SK-N-SH (cell line): Measurements from ENCODE around the gene TRIL.

ENCODE experiments used
- CHD2 ChIP-seq: fragments of 150-350 bp; IDR thresholded peaks from 2 replicates; pipeline ENCODE4 v1.6.1; 2018; ENCODE audit warnings: low read length; ENCODE audit not compliant: partially characterized antibody
- CTCF ChIP-seq: fragments of 200-600 bp; sonication (generic); IDR thresholded peaks from 2 replicates; pipeline ENCODE4 v1.6.1; 2017; ENCODE audit warnings: antibody characterized with exemption, mild to moderate bottlenecking, moderate library complexity
- EP300 ChIP-seq, 2 experiments: IDR thresholded peaks; 2 replicates each; pipeline versions ENCODE4 v1.4.0 to v1.6.1; 2012; ENCODE audit warnings: borderline replicate concordance in 1 of 2, low read depth in 1 of 2, low read length in 1 of 2
- JUND ChIP-seq: IDR thresholded peaks from 2 replicates; pipeline ENCODE4 v1.4.0; 2012
- NFIC ChIP-seq: IDR thresholded peaks from 2 replicates; pipeline ENCODE4 v1.4.0; 2012; ENCODE audit warnings: borderline replicate concordance
- RAD21 ChIP-seq: IDR thresholded peaks from 2 replicates; pipeline ENCODE4 v1.6.1; 2012; ENCODE audit warnings: mild to moderate bottlenecking, low read length
- RFX5 ChIP-seq: IDR thresholded peaks from 2 replicates; pipeline ENCODE4 v1.6.1; 2012; ENCODE audit warnings: mild to moderate bottlenecking, improper control_type of control experiment, low read length
- TAF1 ChIP-seq: IDR thresholded peaks from 2 replicates; pipeline ENCODE4 v1.6.1; 2012; ENCODE audit warnings: low read depth, mild to moderate bottlenecking, low read length, moderate library complexity, borderline replicate concordance
- YY1 ChIP-seq: IDR thresholded peaks from 2 replicates; pipeline ENCODE4 v1.4.0; 2012; ENCODE audit warnings: low read depth, mild to moderate bottlenecking
- ZBTB33 ChIP-seq: IDR thresholded peaks from 2 replicates; pipeline ENCODE4 v1.4.0; 2012; ENCODE audit warnings: low read depth, borderline replicate concordance
- TF ChIP-seq, protein P1 (sequence below): fragments of 150-350 bp; IDR thresholded peaks from 2 replicates; pipeline ENCODE4 v1.6.1; 2017; ENCODE audit warnings: antibody characterized with exemption, low read length, low read depth, borderline replicate concordance
- TF ChIP-seq, protein P2 (sequence below): IDR thresholded peaks from 2 replicates; pipeline ENCODE4 v1.6.1; 2012; ENCODE audit warnings: mild to moderate bottlenecking, low read depth, low read length, moderate library complexity

DNA sequence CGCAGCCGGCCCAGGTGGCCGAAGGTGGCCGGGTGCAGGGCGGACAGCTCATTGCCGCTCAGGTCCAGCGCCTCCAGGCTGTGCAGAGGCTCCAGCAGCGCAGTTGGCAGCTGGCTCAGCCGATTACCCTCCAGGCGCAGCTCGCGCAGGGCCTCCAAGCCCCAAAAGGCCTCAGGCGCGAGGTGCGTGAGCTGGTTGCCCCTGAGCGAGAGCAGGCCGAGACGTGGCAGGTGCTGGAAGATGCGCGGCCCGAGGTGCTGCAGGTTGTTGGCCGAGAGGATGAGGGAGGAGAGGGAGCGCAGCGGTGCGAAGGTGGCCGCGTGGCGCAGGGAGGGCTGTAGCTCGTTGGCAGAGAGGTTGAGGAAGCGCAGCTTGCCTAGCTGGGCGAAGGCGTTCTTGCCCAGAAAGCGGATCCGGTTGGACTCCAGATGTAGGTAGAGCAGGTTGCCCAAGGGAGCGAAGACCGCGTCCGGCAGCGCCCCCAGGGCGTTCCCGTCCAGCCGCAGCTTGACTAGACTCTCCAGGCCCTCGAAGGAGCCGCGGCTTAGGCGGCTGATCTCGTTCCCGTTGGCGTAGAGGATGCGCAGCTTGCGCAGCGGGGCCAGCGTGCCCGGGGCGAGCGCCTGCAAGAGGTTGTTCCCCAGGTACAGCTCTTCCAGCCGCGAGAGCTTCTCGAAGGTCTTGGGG is 923 bp downstream of the TRIL start:
- TF ChIP-seq RAD21 (no peak), CTCF (no peak), CHD2 (no peak), JUND (no peak), ZBTB33 (no peak), TAF1 (no peak), RFX5 (no peak), YY1 (no peak), EP300 (IDR thresholded peaks at IDR 0.05; ENCODE audit: borderline replicate concordance in 1 of 2, low read depth in 1 of 2, low read length in 1 of 2) (no peak), NFIC (no peak)
- TF ChIP-seq, protein P1, sequence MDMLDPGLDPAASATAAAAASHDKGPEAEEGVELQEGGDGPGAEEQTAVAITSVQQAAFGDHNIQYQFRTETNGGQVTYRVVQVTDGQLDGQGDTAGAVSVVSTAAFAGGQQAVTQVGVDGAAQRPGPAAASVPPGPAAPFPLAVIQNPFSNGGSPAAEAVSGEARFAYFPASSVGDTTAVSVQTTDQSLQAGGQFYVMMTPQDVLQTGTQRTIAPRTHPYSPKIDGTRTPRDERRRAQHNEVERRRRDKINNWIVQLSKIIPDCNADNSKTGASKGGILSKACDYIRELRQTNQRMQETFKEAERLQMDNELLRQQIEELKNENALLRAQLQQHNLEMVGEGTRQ: no peak
- TF ChIP-seq, protein P2, sequence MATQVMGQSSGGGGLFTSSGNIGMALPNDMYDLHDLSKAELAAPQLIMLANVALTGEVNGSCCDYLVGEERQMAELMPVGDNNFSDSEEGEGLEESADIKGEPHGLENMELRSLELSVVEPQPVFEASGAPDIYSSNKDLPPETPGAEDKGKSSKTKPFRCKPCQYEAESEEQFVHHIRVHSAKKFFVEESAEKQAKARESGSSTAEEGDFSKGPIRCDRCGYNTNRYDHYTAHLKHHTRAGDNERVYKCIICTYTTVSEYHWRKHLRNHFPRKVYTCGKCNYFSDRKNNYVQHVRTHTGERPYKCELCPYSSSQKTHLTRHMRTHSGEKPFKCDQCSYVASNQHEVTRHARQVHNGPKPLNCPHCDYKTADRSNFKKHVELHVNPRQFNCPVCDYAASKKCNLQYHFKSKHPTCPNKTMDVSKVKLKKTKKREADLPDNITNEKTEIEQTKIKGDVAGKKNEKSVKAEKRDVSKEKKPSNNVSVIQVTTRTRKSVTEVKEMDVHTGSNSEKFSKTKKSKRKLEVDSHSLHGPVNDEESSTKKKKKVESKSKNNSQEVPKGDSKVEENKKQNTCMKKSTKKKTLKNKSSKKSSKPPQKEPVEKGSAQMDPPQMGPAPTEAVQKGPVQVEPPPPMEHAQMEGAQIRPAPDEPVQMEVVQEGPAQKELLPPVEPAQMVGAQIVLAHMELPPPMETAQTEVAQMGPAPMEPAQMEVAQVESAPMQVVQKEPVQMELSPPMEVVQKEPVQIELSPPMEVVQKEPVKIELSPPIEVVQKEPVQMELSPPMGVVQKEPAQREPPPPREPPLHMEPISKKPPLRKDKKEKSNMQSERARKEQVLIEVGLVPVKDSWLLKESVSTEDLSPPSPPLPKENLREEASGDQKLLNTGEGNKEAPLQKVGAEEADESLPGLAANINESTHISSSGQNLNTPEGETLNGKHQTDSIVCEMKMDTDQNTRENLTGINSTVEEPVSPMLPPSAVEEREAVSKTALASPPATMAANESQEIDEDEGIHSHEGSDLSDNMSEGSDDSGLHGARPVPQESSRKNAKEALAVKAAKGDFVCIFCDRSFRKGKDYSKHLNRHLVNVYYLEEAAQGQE: no peak
